Endothelial cell of coronary artery (primary cell): ENCODE measurements around the gene ADAMTS14. TPM values are rescaled to one million over a fixed set of nuclear protein-coding genes. Genes with fewer than 3 reads are reported as not detected.

Experiments used
- total RNA-seq: library from RNA; depleted of rRNA; stranded (reverse); fragments of >200 nt; gene quantifications from 2 replicates; pipeline ENCODE4 v1.2.3, GENCODE V29; 2014

ADAMTS14 gene, protein sequence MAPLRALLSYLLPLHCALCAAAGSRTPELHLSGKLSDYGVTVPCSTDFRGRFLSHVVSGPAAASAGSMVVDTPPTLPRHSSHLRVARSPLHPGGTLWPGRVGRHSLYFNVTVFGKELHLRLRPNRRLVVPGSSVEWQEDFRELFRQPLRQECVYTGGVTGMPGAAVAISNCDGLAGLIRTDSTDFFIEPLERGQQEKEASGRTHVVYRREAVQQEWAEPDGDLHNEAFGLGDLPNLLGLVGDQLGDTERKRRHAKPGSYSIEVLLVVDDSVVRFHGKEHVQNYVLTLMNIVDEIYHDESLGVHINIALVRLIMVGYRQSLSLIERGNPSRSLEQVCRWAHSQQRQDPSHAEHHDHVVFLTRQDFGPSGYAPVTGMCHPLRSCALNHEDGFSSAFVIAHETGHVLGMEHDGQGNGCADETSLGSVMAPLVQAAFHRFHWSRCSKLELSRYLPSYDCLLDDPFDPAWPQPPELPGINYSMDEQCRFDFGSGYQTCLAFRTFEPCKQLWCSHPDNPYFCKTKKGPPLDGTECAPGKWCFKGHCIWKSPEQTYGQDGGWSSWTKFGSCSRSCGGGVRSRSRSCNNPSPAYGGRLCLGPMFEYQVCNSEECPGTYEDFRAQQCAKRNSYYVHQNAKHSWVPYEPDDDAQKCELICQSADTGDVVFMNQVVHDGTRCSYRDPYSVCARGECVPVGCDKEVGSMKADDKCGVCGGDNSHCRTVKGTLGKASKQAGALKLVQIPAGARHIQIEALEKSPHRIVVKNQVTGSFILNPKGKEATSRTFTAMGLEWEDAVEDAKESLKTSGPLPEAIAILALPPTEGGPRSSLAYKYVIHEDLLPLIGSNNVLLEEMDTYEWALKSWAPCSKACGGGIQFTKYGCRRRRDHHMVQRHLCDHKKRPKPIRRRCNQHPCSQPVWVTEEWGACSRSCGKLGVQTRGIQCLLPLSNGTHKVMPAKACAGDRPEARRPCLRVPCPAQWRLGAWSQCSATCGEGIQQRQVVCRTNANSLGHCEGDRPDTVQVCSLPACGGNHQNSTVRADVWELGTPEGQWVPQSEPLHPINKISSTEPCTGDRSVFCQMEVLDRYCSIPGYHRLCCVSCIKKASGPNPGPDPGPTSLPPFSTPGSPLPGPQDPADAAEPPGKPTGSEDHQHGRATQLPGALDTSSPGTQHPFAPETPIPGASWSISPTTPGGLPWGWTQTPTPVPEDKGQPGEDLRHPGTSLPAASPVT
- total RNA-seq, result 0.19 TPM in 1 of 2 replicates, not detected in the other

DNA sequence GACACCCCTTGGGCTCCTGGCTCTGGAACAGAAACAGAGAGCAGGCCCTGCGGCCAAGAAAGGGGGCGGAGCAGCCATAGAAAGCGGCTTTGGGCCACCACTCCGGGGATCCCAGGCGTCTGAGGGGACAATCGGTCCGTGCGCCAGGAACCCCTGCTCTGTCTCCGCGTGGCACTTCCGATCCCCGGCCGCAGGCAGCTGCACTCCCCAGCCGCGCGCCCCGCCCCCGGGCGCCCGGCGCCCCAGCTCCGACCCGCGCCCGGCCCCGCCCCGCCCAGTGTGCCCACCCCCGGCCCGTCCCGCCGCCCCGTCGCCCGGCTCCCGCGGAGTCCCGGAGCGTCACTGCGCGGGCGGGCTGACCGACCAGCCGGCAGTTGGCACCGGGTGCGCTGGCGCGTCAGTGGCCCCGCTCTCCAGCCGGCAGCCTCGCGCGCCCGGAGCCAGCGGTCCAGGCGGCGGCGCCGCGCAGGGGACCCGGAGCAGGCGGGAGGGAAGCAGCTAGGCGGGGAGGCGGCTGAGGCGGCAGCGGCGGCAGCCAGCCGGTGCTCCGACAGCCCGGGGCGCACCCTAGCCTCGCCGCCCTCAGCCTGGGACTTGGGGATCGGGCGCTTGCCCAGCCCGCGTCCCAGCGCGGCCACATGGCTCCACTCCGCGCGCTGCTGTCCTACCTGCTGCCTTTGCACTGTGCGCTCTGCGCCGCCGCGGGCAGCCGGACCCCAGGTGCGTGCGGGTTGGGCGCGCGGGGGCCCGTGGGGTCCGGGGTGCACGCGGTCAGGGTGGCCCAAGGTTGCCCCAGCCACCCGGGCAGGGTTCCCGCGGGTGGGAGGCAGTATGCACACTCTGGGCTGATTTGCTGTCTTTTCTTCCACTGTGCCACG lies at the start of gene ADAMTS14:
Gene ADAMTS14, plus strand, starts transcription at position 342 of the 878 bp plus-strand sequence. Its CDS starts 297 bp downstream, at position 639.

DNA sequence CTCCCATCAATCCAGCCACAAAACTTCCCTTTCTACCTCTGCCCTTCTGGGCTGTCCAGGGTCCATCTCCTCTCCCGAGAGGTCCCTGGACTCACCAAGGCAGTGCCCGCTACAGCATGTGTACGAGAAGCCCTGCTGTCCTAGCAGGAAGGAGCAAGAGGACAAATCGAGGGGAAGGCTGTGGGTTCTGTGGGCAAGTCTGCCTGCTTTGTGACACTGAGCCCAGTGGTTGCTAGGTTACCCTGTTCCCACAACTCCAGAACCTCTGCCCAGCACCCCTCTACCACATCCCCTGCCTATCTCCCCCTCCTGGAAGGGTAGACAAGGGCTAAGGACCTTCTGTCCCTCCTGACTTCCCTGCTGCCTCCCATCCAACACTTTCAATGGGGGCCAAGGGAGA lies 112.9 kb downstream of the ADAMTS14 start, which contains the start of gene TBATA:
Gene TBATA, minus strand, starts transcription at position 188 of the 400 bp plus-strand sequence. CDS start 1,998 bp downstream, outside the sequence.

Other genes starting within 250 kb of the ADAMTS14 start
- gene NODAL, start 230.8 kb upstream of the ADAMTS14 start, total RNA-seq, result not detected in 2 replicates
- gene PALD1, start 193.7 kb upstream of the ADAMTS14 start, total RNA-seq, result 25.0 and 57.1 TPM in 2 replicates
- gene PRF1, start 69.8 kb upstream of the ADAMTS14 start, total RNA-seq, result not detected in 2 replicates
- not detected in 2 replicates for gene TBATA, start 112.9 kb downstream of the ADAMTS14 start, total RNA-seq
- 19.2 and 35.5 TPM in 2 replicates for gene SGPL1, start 143.4 kb downstream of the ADAMTS14 start, total RNA-seq
- 39.5 and 52.4 TPM in 2 replicates for gene PCBD1, start 216.1 kb downstream of the ADAMTS14 start, total RNA-seq